Psoas muscle (tissue), 8 donors: ENCODE measurements around the gene ZNF469. TPM values are rescaled to one million over a fixed set of nuclear protein-coding genes. Genes with fewer than 3 reads are reported as not detected.

Experiments
- ATAC-seq, 4 donors: fragments of 200-7000 bp; cut with Tn5 transposase; one replicate each; pipeline ENCODE4 v1.9.1; 2020; ENCODE audit warnings: moderate library complexity in 3 of 4, mild to moderate bottlenecking in 2 of 4
- DNase-seq, 2 donors: peaks; one replicate each; pipeline ENCODE4 v3.0.0-alpha.2; 2020
- H3K27ac ChIP-seq: fragments of 200-600 bp; one replicate; pipeline ENCODE4 v1.8.0; 2022
- H3K27me3 ChIP-seq, 3 donors: fragments of 200-600 bp in 1 of 3; one replicate each; pipeline versions ENCODE4 v1.6.1 to v1.8.0; 2013 to 2022; ENCODE audit warnings: low read length in 2 of 3, mild to moderate bottlenecking in 2 of 3, moderate library complexity in 1 of 3; ENCODE audit not compliant: insufficient read depth in 3 of 3
- H3K36me3 ChIP-seq, 2 donors: fragments of 200-600 bp in 1 of 2; one replicate each; pipeline versions ENCODE4 v1.6.1 to v1.8.0; 2013 to 2022; ENCODE audit warnings: low read depth in 1 of 2, mild to moderate bottlenecking in 1 of 2, moderate library complexity in 1 of 2; ENCODE audit not compliant: insufficient read depth in 1 of 2
- H3K4me1 ChIP-seq: fragments of 200-600 bp; one replicate; pipeline ENCODE4 v1.8.0; 2022
- H3K4me3 ChIP-seq: fragments of 200-600 bp; one replicate; pipeline ENCODE4 v1.8.0; 2022; ENCODE audit warnings: mild to moderate bottlenecking
- H3K9me3 ChIP-seq: fragments of 200-600 bp; one replicate; pipeline ENCODE4 v1.8.0; 2022
- CTCF ChIP-seq: fragments of 200-600 bp; IDR thresholded peaks from one replicate; pipeline ENCODE4 v1.8.0; 2022; ENCODE audit warnings: antibody characterized with exemption
- WGBS, 3 donors: extraction: QIAGEN DNeasy Blood & Tissue Kit; methylation state at CpG; one replicate each; pipeline versions ENCODE4 v1.1.6 to v1.1.7; 2013; 5-methylcytosine and 5-hydroxymethylcytosine counted together
- intact Hi-C, 2 donors: fragments of 100-400 bp; cut with DNase I; formaldehyde crosslinking; loops; one replicate each; pipeline versions ENCODE4 v1.11.0 to v1.14.2; 2022
- polyA plus RNA-seq, 3 donors: library from polyadenylated mRNA; stranded (reverse); fragments of 200-250 nt; gene quantifications; one replicate each; pipeline ENCODE4 v1.2.3, GENCODE V29; 2013
- total RNA-seq, 4 donors: library from RNA; stranded (reverse); fragmentation: NEBNext Ultra II Directional in 2 of 4; extraction: Animal tissue kit (Norgen Biotek cat#: 25700) in 2 of 4; gene quantifications; one replicate each; pipeline versions ENCODE4 v1.2.1 to v1.2.4, GENCODE V29; 2021 to 2023
- donor health status: healthy with polysubstance abuse.
- donor health status: DM: no; HTN: no; CAD: no; lungs with moderate emphysema.
- donor health status: Bipolar disorder and iron deficiency.
- donor health status: healthy.
- donor health status: DM: yes; HTN: yes; CAD: no.
- donor health status: DM: no; HTN: no; CAD: no.
- donor health status: DM: no; HTN: no; CAD: no.
- donor health status: DM: yes; HTN: yes; CAD: no.

The ZNF469 gene
- total and polyA plus RNA-seq, 7 donors = 0.08 to 1.7 (median 0.30) TPM

DNA sequence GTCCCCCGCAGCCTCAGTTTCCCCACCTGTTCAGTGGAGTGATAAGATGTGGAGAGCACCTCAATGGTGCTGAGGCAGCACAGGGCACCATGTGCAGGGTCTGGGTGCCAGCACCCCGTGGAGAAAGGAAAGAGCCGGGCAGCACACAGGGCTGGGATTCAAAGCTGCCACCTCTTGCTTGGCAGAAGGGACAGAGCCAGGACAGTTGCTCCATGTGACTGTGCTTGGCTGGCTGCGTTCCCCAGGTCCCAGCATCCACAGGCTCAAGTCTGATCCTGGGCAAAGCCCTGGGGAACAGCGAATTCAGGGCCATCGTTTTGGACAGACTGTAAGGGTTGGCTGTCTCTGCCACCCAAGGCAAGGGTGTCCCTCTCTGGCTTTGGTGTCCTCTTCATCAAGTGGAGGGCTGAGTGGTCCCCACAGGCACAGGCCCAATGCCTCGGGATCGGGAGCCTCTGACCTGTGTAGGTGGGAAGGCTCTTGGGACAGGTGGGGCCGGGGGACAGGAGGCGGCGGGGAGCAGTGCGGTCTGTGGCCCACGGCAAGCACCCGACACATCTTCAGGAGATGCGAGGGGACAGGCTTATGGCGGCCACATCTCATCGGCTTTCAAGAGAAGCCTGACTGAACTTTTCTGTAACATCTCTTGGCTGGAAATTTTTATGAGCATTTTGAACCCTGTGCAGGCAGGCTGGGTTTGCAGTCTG, 8.5 kb downstream of the ZNF469 start:
- H3K36me3 ChIP-seq = no peaks in the 10 kb centered on the region
- peak overlapping the region; percentile 51 for H3K27ac ChIP-seq
- WGBS, 3 donors = 63 to 69% (median 65%) methylated on average over 17 of the region's 17 CpGs
- intact Hi-C loops = no loop called here
- no peaks in the 10 kb centered on the region for H3K9me3 ChIP-seq
- no peak overlapping the region for H3K4me3 ChIP-seq
- DNase-seq (peak in 1 of 2 donors; percentile 82), ATAC-seq (peak; percentile 46 to 59 (median 56))
- no peaks in the 10 kb centered on the region for H3K27me3 ChIP-seq
- H3K4me1 ChIP-seq = peaks cover 36% of the 10 kb centered on the region
- no peak for TF ChIP-seq CTCF

DNA sequence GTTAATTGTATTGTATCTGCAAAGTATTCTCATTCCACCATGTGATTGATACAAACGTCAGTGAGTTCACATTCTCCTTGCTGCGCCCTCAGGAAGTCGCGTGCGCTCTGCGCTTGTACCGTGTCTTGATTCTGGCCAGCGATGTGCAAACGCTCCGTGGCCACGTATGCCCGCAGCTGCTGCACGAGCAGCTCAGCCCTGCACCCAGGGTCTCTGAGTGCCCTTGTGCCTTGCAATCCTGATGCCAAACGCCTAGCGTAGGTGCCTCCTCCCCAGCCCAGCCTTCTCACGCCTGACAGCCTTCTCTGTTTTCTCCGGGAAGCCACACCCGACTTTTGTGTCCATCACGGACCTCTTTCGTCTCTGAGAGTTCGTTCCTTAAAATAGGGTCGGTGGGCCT, 9.4 kb downstream of the ZNF469 start:
- H3K36me3 ChIP-seq = no peaks in the 10 kb centered on the region
- H3K27ac ChIP-seq = peak overlapping the region; percentile 84
- no peak overlapping the region for H3K4me3 ChIP-seq
- H3K4me1 ChIP-seq = peaks cover 36% of the 10 kb centered on the region
- ATAC-seq = no peak
- no peaks in the 10 kb centered on the region for H3K9me3 ChIP-seq
- no peak for TF ChIP-seq CTCF
- H3K27me3 ChIP-seq = no peaks in the 10 kb centered on the region
- WGBS, 3 donors = 74 to 85% (median 76%) methylated on average over 22 of the region's 22 CpGs
- DNase-seq = no peak
- intact Hi-C loops = no loop called here

DNA sequence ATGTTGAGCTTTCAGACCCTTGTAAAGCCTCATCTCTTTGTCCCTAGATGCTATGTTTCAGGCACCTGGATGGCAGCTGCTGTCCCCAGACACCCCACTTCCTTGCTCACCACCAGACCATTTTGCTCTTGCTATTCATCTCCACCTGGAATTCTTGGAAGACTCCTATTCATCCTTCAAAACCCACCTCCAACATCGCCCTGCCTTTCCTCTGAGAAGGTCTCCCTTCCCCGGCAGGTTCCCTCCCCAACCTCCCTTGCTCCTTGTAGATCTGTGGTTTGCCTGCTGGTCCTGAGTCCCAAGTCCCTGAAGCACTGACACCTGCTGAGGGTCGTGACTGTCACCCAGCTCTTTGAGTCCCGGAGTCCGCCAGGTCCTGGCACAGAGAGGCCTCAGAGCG, 9.9 kb downstream of the ZNF469 start:
- intact Hi-C loops = no loop called here
- DNase-seq (no peak), ATAC-seq (no peak)
- Histone ChIP-seq H3K27ac (peak overlapping the region; percentile 84), H3K9me3 (no peaks in the 10 kb centered on the region), H3K4me1 (peaks cover 34% of the 10 kb centered on the region), H3K27me3 (no peaks in the 10 kb centered on the region), H3K4me3 (no peak overlapping the region), H3K36me3 (no peaks in the 10 kb centered on the region)
- TF ChIP-seq CTCF = no peak
- WGBS, 3 donors = 32 to 45% (median 37%) methylated on average over 6 of the region's 6 CpGs

DNA sequence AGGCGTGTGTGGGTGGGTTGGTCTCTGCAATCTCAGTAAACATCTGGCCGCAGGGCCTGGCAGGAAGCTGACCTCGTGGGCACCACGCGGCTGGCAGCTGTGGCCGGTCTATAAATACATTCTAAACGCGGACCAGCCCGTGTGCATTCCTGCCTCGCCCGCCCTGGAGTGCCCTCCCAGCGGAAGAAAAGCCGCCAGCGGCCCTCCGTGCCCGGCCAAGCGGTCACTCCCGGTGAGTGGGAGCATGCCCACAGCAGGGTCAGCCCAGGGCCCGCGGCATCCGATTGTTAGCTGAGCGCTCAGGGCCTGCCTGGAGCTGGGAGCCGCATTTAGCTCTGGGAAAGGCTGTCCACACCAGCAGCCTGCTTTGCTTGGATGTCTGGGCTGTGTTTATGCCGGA, 10.3 kb downstream of the ZNF469 start:
- H3K27me3 ChIP-seq = no peaks in the 10 kb centered on the region
- H3K4me3 ChIP-seq = peak overlapping the region; percentile 25
- peaks cover 30% of the 10 kb centered on the region for H3K4me1 ChIP-seq
- no peak for TF ChIP-seq CTCF
- ATAC-seq = peak; percentile 83 to 88 (median 88)
- peak overlapping the region; percentile 84 for H3K27ac ChIP-seq
- intact Hi-C loops = no loop called here
- H3K9me3 ChIP-seq = no peaks in the 10 kb centered on the region
- H3K36me3 ChIP-seq = no peaks in the 10 kb centered on the region
- DNase-seq = peak; percentile 69 to 95
- 23 to 27% (median 23%) methylated on average over 22 to 24 of the region's 24 CpGs for WGBS, 3 donors

GRCh38 chr16:88393571-88393970, 10.8 kb downstream of the ZNF469 start:
- WGBS, 3 donors = 58 to 80% (median 72%) methylated on average over 16 of the region's 16 CpGs
- DNase-seq = no peak
- intact Hi-C loops = no loop called here
- Histone ChIP-seq H3K27ac (peak overlapping the region; percentile 84), H3K9me3 (no peaks in the 10 kb centered on the region), H3K27me3 (no peaks in the 10 kb centered on the region), H3K4me1 (peaks cover 25% of the 10 kb centered on the region), H3K36me3 (no peaks in the 10 kb centered on the region), H3K4me3 (peak overlapping the region; percentile 25)
- no peak for ATAC-seq
- no peak for TF ChIP-seq CTCF
